K562 (cell line): ENCODE data around the gene SLC16A13. TPM values are rescaled to one million over a fixed set of nuclear protein-coding genes. Genes with fewer than 3 reads are reported as not detected.

Experiments used
- ATAC-seq: fragments of 200-7000 bp; cut with Tn5 transposase; 3 replicates; pipeline ENCODE4 v1.9.1; 2020; ENCODE audit warnings: moderate library complexity
- BruUV-seq: library from RNA; stranded (reverse); fragments of 400-500 nt; replicated peaks from 2 replicates; lab custom pipeline; 2021; lab: Mats Ljungman, UMichigan
- CTCF ChIA-PET: fragments of 300-600 bp; formaldehyde crosslinking; extraction: SDS; loops from one replicate; lab custom pipeline; 2021; ENCODE audit warnings: low intra/inter-chr PET ratio; lab: Yijun Ruan, JAX
- POLR2A ChIA-PET: fragments of 300-600, 350-650 bp; sonication (Branson Sonifier 250); formaldehyde crosslinking; extraction: SDS; loops from one replicate; lab custom pipeline; 2021; ENCODE audit warnings: antibody characterized with exemption, inconsistent platforms; lab: Yijun Ruan, JAX
- DNase-seq, 4 experiments: peaks; one replicate each; pipeline versions ENCODE4 v3.0.0 to v3.0.0-alpha.2; 2011 to 2018; ENCODE audit warnings: low spot score in 3 of 4, mixed read lengths in 3 of 4; ENCODE audit errors: extremely low read depth in 1 of 4
- FAIRE-seq: peaks from 2 replicates; lab custom pipeline; 2011; peaks lifted over from hg19 to GRCh38; lab: Jason Lieb, UNC
- H2AFZ ChIP-seq: 2 replicates; pipeline ENCODE4 v1.6.0; 2011; ENCODE audit warnings: low read depth, low read length, control low read depth, inconsistent platforms
- H3K27ac ChIP-seq: fragments of 200-600 bp; 3 replicates; pipeline ENCODE4 v1.8.0; 2011; ENCODE audit warnings: low read depth, mild to moderate bottlenecking, control low read depth, inconsistent platforms, low read length, moderate library complexity, mixed read lengths; ENCODE audit errors: extremely low read depth
- H3K27me3 ChIP-seq, 2 experiments: fragments of 300-600 bp in 1 of 2; 2 replicates in 1 of 2; 3 replicates in 1 of 2; pipeline versions ENCODE4 v1.6.0 to v1.8.0; 2011; ENCODE audit warnings: inconsistent platforms in 2 of 2, low read length in 2 of 2, mild to moderate bottlenecking in 1 of 2, mixed read lengths in 1 of 2, moderate library complexity in 1 of 2; ENCODE audit not compliant: control insufficient read depth in 2 of 2, insufficient read depth in 2 of 2
- H3K36me3 ChIP-seq: fragments of 300-600 bp; 3 replicates; pipeline ENCODE4 v1.8.0; 2011; ENCODE audit warnings: mild to moderate bottlenecking, low read length, inconsistent platforms; ENCODE audit not compliant: control insufficient read depth, insufficient read depth
- H3K4me1 ChIP-seq, 2 experiments: fragments of 200-600 bp in 1 of 2; replicated peaks in 1 of 2; 2 replicates in 1 of 2; 3 replicates in 1 of 2; pipeline versions ENCODE4 v1.5.1 to v1.8.0; 2011; ENCODE audit warnings: inconsistent platforms in 2 of 2, low read length in 2 of 2, mild to moderate bottlenecking in 1 of 2, mixed read lengths in 1 of 2, moderate library complexity in 1 of 2; ENCODE audit not compliant: control insufficient read depth in 2 of 2, insufficient read depth in 2 of 2
- H3K4me2 ChIP-seq: 2 replicates; pipeline ENCODE4 v1.6.1; 2011; ENCODE audit warnings: low read length, control low read depth, inconsistent platforms, mixed read lengths; ENCODE audit not compliant: insufficient read depth
- H3K4me3 ChIP-seq: fragments of 200-600 bp; sonication (generic), shearing (Covaris generic); 2 replicates; pipeline ENCODE4 v1.5.1; 2016; ENCODE audit warnings: control low read depth, inconsistent platforms
- H3K79me2 ChIP-seq: fragments of 200-600 bp; 3 replicates; pipeline ENCODE4 v1.8.0; 2011; ENCODE audit warnings: low read length, inconsistent platforms; ENCODE audit not compliant: control insufficient read depth, insufficient read depth
- H3K9ac ChIP-seq, 2 experiments: 2 replicates each; pipeline versions ENCODE4 v1.6.0 to v1.6.1; 2011; ENCODE audit warnings: low read depth in 2 of 2, low read length in 2 of 2, control low read depth in 1 of 2, inconsistent platforms in 1 of 2, mild to moderate bottlenecking in 1 of 2, mixed read lengths in 1 of 2; ENCODE audit not compliant: insufficient read depth in 1 of 2
- H3K9me1 ChIP-seq: one replicate; pipeline ENCODE4 v1.6.0; 2011; ENCODE audit warnings: inconsistent platforms, mild to moderate bottlenecking, low read length, moderate library complexity; ENCODE audit not compliant: control insufficient read depth, insufficient read depth
- H3K9me3 ChIP-seq: replicated peaks from 2 replicates; pipeline ENCODE4 v1.5.1; 2011; ENCODE audit warnings: low read depth, low read length, inconsistent platforms; ENCODE audit not compliant: control insufficient read depth, insufficient read depth
- H4K20me1 ChIP-seq: replicated peaks from 2 replicates; pipeline ENCODE4 v1.6.1; 2011; ENCODE audit warnings: low read length, inconsistent platforms, mixed read lengths; ENCODE audit not compliant: control insufficient read depth, insufficient read depth
- WGBS: fragments of 100-300 bp; shearing (Covaris generic); methylation state at CpG from one replicate; pipeline ENCODE4 v1.1.6; 2016; ENCODE audit warnings: low coverage, mixed read lengths; ENCODE audit not compliant: insufficient coverage; ENCODE audit errors: missing lambda C conversion rate; 5-methylcytosine and 5-hydroxymethylcytosine counted together
- in situ Hi-C: fragments of 300-500 bp; cut with MboI; formaldehyde crosslinking; loops from 4 replicates; pipeline ENCODE4 v1.15.0; 2018; ENCODE audit warnings: inconsistent platforms, mixed read lengths
- intact Hi-C: fragments of 100-400 bp; cut with micrococcal nuclease; formaldehyde crosslinking; loops from 2 replicates; pipeline ENCODE4 v1.14.2; 2022
- polyA plus RNA-seq, 8 experiments: library from polyadenylated mRNA; depleted of rRNA in 4 of 8; stranded (reverse) in 5 of 8; unstranded in 3 of 8; fragments of >200 nt; fragmentation: Nextera tagmentation in 2 of 8; fragmentation: Illumina TruSeq in 1 of 8; extraction: Ambion mirVana in 2 of 8; extraction: Trizol in 1 of 8; gene quantifications; 2 replicates each; pipeline versions ENCODE4 v1.2.1 to v1.2.3, GENCODE V29; 2011 to 2014; ENCODE audit warnings: inconsistent platforms in 1 of 8, missing spikeins in 1 of 8
- total RNA-seq, 7 experiments: library from RNA; depleted of rRNA in 6 of 7; stranded (reverse); fragments of >200 nt in 6 of 7; fragmentation: Illumina TruSeq in 2 of 7; extraction: Trizol in 2 of 7; gene quantifications; 2 replicates each; pipeline versions ENCODE4 v1.2.1 to v1.2.3, GENCODE V29; 2011 to 2021; ENCODE audit warnings: low replicate concordance in 1 of 7
- TF ChIP-seq, protein P1 (sequence below): fragments of 450-650 bp; IDR thresholded peaks from 2 replicates; pipeline ENCODE4 v1.6.1; 2016
- TF ChIP-seq, protein P2 (sequence below): fragments of 250-450 bp; sonication (Bioruptor Pico); IDR thresholded peaks from 2 replicates; pipeline ENCODE4 v1.8.0; 2021; ENCODE audit warnings: moderate library complexity, mild to moderate bottlenecking, inconsistent platforms

SLC16A13 gene
- total and polyA plus RNA-seq, 9 of the 15 experiments (the other 6 are each of a cell fraction or from before 2014, with no cell fraction given), result 0.04 to 5.6 (median 0.87) TPM

DNA sequence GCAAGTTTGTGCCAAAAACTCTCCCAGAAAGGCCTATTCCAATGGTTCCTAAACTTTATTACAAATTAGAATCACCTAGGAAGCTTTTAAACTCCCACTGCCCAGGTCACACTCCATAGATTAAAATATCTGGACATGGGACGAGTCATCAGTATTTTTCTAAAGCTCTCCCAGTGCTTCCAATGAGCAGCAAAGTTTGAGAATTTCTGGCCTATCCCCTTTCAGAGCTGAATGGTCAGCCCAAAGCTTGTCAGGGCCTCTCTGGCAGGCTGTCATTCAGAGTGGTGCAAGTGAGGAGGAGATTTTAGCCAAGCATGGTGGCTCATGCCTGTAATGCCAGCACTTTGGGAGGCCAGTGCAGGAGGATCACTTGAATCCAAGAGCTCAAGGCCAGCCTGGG, 10.6 kb upstream of the SLC16A13 start:
- H3K4me2 ChIP-seq, result peak overlapping the region; percentile 68; the same call in 1 of the 2 replicates
- 33% methylated on average over 1 of the region's 1 CpG for WGBS
- TF ChIP-seq, protein P1, sequence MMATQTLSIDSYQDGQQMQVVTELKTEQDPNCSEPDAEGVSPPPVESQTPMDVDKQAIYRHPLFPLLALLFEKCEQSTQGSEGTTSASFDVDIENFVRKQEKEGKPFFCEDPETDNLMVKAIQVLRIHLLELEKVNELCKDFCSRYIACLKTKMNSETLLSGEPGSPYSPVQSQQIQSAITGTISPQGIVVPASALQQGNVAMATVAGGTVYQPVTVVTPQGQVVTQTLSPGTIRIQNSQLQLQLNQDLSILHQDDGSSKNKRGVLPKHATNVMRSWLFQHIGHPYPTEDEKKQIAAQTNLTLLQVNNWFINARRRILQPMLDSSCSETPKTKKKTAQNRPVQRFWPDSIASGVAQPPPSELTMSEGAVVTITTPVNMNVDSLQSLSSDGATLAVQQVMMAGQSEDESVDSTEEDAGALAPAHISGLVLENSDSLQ, result peak; percentile 7; the same call in 1 of the 2 replicates
- TF ChIP-seq, protein P2, sequence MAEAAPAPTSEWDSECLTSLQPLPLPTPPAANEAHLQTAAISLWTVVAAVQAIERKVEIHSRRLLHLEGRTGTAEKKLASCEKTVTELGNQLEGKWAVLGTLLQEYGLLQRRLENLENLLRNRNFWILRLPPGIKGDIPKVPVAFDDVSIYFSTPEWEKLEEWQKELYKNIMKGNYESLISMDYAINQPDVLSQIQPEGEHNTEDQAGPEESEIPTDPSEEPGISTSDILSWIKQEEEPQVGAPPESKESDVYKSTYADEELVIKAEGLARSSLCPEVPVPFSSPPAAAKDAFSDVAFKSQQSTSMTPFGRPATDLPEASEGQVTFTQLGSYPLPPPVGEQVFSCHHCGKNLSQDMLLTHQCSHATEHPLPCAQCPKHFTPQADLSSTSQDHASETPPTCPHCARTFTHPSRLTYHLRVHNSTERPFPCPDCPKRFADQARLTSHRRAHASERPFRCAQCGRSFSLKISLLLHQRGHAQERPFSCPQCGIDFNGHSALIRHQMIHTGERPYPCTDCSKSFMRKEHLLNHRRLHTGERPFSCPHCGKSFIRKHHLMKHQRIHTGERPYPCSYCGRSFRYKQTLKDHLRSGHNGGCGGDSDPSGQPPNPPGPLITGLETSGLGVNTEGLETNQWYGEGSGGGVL (CRISPR knock-in tag), result no peak
- no peaks in the 10 kb centered on the region for H3K27me3 ChIP-seq
- no peaks in the 10 kb centered on the region for H4K20me1 ChIP-seq
- H3K4me3 ChIP-seq, result no peak overlapping the region
- ChIA-PET CTCF (interaction anchor here (0.6 kb wide), 1 partner anchor 919 kb away, joined by 4 read pairs; no protein-coding TSS in a partner anchor), POLR2A (interaction anchor here (1.6 kb wide), 1 partner anchor 11 kb away, joined by 7 read pairs; the partner anchor contains the start of gene SLC16A13)
- intact Hi-C loops (no loop called here), in situ Hi-C loops (loop anchor here (25.0 kb wide), 1 partner anchor 537 kb away; the partner anchor contains the start of genes SENP3 and TNFSF13)
- FAIRE-seq (no peak), ATAC-seq (no peak), DNase-seq (no peak)
- no peak overlapping the region for H2AFZ ChIP-seq
- peak overlapping the region; percentile 32 to 73; a peak in 3 of 4 replicates for H3K9ac ChIP-seq
- peaks cover 10% of the 10 kb centered on the region; the same call in 2 of the 3 replicates for H3K36me3 ChIP-seq
- H3K4me1 ChIP-seq, result peaks cover 38 to 41% of the 10 kb centered on the region in 2 experiments
- peak overlapping the region; percentile 62; the same call in 1 of the 3 replicates for H3K27ac ChIP-seq
- no TSS peak for BruUV-seq
- H3K79me2 ChIP-seq, result peaks cover 16% of the 10 kb centered on the region
- no peaks in the 10 kb centered on the region for H3K9me1 ChIP-seq
- H3K9me3 ChIP-seq, result no peaks in the 10 kb centered on the region
